Endothelial cell of umbilical vein (primary cell): ENCODE measurements around the gene TAGLN2. TPM values are rescaled to one million over a fixed set of nuclear protein-coding genes. Genes with fewer than 3 reads are reported as not detected.

Experiments
- BruUV-seq: library from RNA; stranded (reverse); fragments of 400-500 nt; replicated peaks from 2 replicates; lab custom pipeline; 2021; lab: Mats Ljungman, UMichigan
- CTCF ChIA-PET: fragments of 300-600, 350-600 bp; sonication (Branson Sonifier 250); formaldehyde crosslinking; loops from one replicate; lab custom pipeline; 2021; ENCODE audit warnings: antibody characterized with exemption, inconsistent platforms; lab: Charles Lee
- POLR2A ChIA-PET: fragments of 300-600, 350-600 bp; sonication (Branson Sonifier 250); formaldehyde crosslinking; loops from one replicate; lab custom pipeline; 2021; ENCODE audit warnings: antibody characterized with exemption, inconsistent platforms; lab: Charles Lee
- DNase-seq: peaks from one replicate; pipeline ENCODE4 v3.0.0-alpha.2; 2011; ENCODE audit warnings: low read depth, low spot score
- FAIRE-seq: peaks from 2 replicates; lab custom pipeline; 2011; peaks lifted over from hg19 to GRCh38; lab: Jason Lieb, UNC
- H2AFZ ChIP-seq: 2 replicates; pipeline ENCODE4 v1.6.0; 2012; ENCODE audit warnings: low read depth, low read length, control low read depth, inconsistent platforms
- H3K27ac ChIP-seq: 2 replicates; pipeline ENCODE4 v1.5.1; 2011; ENCODE audit warnings: low read depth, mild to moderate bottlenecking, control low read depth, low read length, moderate library complexity; ENCODE audit not compliant: insufficient read depth
- H3K27me3 ChIP-seq, 2 experiments: 2 replicates each; pipeline versions ENCODE4 v1.6.0 to v1.6.1; 2011; ENCODE audit warnings: low read length in 2 of 2, mixed read lengths in 1 of 2; ENCODE audit not compliant: control insufficient read depth in 2 of 2, insufficient read depth in 2 of 2
- H3K36me3 ChIP-seq, 2 experiments: 2 replicates in 1 of 2; 3 replicates in 1 of 2; pipeline ENCODE4 v1.5.1; 2011; ENCODE audit warnings: low read length in 2 of 2, mild to moderate bottlenecking in 1 of 2, moderate library complexity in 1 of 2; ENCODE audit not compliant: control insufficient read depth in 2 of 2, insufficient read depth in 2 of 2; ENCODE audit errors: extremely low read depth in 1 of 2
- H3K4me1 ChIP-seq: 3 replicates; pipeline ENCODE4 v1.5.1; 2011; ENCODE audit warnings: mild to moderate bottlenecking, low read length; ENCODE audit not compliant: control insufficient read depth, insufficient read depth; ENCODE audit errors: extremely low read depth
- H3K4me2 ChIP-seq: 2 replicates; pipeline ENCODE4 v1.6.1; 2011; ENCODE audit warnings: low read length, control low read depth, mixed read lengths; ENCODE audit not compliant: insufficient read depth
- H3K4me3 ChIP-seq, 3 experiments: fragments of 200-600 bp in 1 of 3; sonication (generic), shearing (Covaris generic) in 1 of 3; replicated peaks in 1 of 3; 2 replicates each; pipeline ENCODE4 v1.5.1; 2011 to 2016; ENCODE audit warnings: control low read depth in 3 of 3, low read length in 3 of 3, mild to moderate bottlenecking in 2 of 3, inconsistent platforms in 1 of 3, low read depth in 1 of 3, moderate library complexity in 1 of 3; ENCODE audit not compliant: insufficient read depth in 1 of 3
- H3K79me2 ChIP-seq: 2 replicates; pipeline ENCODE4 v1.6.0; 2012; ENCODE audit warnings: low read length, inconsistent platforms; ENCODE audit not compliant: control insufficient read depth, insufficient read depth
- H3K9ac ChIP-seq: replicated peaks from 2 replicates; pipeline ENCODE3; 2011; ENCODE audit warnings: low read length, control low read depth; ENCODE audit not compliant: insufficient read depth; ENCODE audit errors: extremely low read depth
- H3K9me1 ChIP-seq: replicated peaks from 3 replicates; pipeline ENCODE4 v1.6.0; 2011; ENCODE audit warnings: mild to moderate bottlenecking, low read length; ENCODE audit not compliant: control insufficient read depth, insufficient read depth; ENCODE audit errors: extremely low read depth
- H3K9me3 ChIP-seq: replicated peaks from 2 replicates; pipeline ENCODE4 v1.5.1; 2012; ENCODE audit warnings: low read length, inconsistent platforms; ENCODE audit not compliant: control insufficient read depth, insufficient read depth
- H4K20me1 ChIP-seq: replicated peaks from 2 replicates; pipeline ENCODE3; 2011; ENCODE audit warnings: mild to moderate bottlenecking, low read length; ENCODE audit not compliant: control insufficient read depth, insufficient read depth; ENCODE audit errors: extremely low read depth
- CTCF ChIP-seq, 2 donors: IDR thresholded peaks; 1 replicate in 1 of 2; 2 replicates in 1 of 2; pipeline ENCODE4 v1.5.1; 2011; ENCODE audit warnings: low read length in 2 of 2, mild to moderate bottlenecking in 2 of 2, moderate library complexity in 2 of 2, control low read depth in 1 of 2, inconsistent platforms in 1 of 2, low read depth in 1 of 2; ENCODE audit not compliant: insufficient read depth in 1 of 2; ENCODE audit errors: extremely low read depth in 1 of 2
- EZH2 ChIP-seq: IDR thresholded peaks from 2 replicates; pipeline ENCODE4 v1.6.1; 2012; ENCODE audit warnings: borderline replicate concordance, low read depth, mild to moderate bottlenecking, moderate library complexity, low read length, inconsistent platforms; ENCODE audit not compliant: severe bottlenecking
- FOS ChIP-seq: IDR thresholded peaks from 2 replicates; pipeline ENCODE4 v1.6.1; 2011; ENCODE audit warnings: mild to moderate bottlenecking, low read length, moderate library complexity, borderline replicate concordance; ENCODE audit not compliant: insufficient read depth
- GATA2 ChIP-seq: IDR thresholded peaks from 2 replicates; pipeline ENCODE4 v1.7.0; 2011; ENCODE audit warnings: low read depth, mild to moderate bottlenecking, moderate library complexity, mixed read lengths, low read length; ENCODE audit not compliant: insufficient read length, insufficient read depth
- JUN ChIP-seq: IDR thresholded peaks from 2 replicates; pipeline ENCODE4 v1.6.1; 2011; ENCODE audit warnings: borderline replicate concordance, low read depth; ENCODE audit not compliant: insufficient read length, insufficient read depth
- MYC ChIP-seq: IDR thresholded peaks from one replicate; pipeline ENCODE4 v1.6.1; 2011; ENCODE audit warnings: mild to moderate bottlenecking, low read depth, low read length
- POLR2A ChIP-seq: IDR thresholded peaks from 2 replicates; pipeline ENCODE4 v1.6.1; 2012; ENCODE audit warnings: low read depth, mild to moderate bottlenecking, control low read depth, low read length
- POLR2AphosphoS5 ChIP-seq: IDR thresholded peaks from 2 replicates; pipeline ENCODE4 v1.6.1; 2012; ENCODE audit warnings: low read depth, mild to moderate bottlenecking, control low read depth, low read length, moderate library complexity; ENCODE audit not compliant: insufficient read depth
- dilution Hi-C: fragments of 300-500 bp; cut with MboI; formaldehyde crosslinking; loops from one replicate; pipeline ENCODE4 v1.15.0; 2019; ENCODE audit warnings: low sequenced_read_pairs; ENCODE audit not compliant: extremely low pct_ligation_motif_present
- intact Hi-C: fragments of 100-400 bp; cut with micrococcal nuclease; formaldehyde crosslinking; loops from one replicate; pipeline ENCODE4 v1.10.0; 2022
- polyA plus RNA-seq, 4 experiments: library from polyadenylated mRNA; depleted of rRNA in 3 of 4; stranded (reverse) in 3 of 4; unstranded in 1 of 4; fragments of >200 nt; gene quantifications; 2 replicates each; pipeline versions ENCODE4 v1.2.1 to v1.2.3, GENCODE V29; 2011 to 2012; ENCODE audit warnings: missing spikeins in 1 of 4
- total RNA-seq: library from RNA; stranded (reverse); gene quantifications from 2 replicates; pipeline ENCODE4 v1.2.3, GENCODE V29; 2021
- TF ChIP-seq, protein P1 (sequence below): IDR thresholded peaks from 2 replicates; pipeline ENCODE4 v1.6.1; 2011; ENCODE audit not compliant: insufficient read depth, insufficient read length

TAGLN2 gene
- total and polyA plus RNA-seq, 2 donors (not counting 3 experiments of a cell fraction or from before 2014, with no cell fraction given): 646 to 1,279 TPM

DNA sequence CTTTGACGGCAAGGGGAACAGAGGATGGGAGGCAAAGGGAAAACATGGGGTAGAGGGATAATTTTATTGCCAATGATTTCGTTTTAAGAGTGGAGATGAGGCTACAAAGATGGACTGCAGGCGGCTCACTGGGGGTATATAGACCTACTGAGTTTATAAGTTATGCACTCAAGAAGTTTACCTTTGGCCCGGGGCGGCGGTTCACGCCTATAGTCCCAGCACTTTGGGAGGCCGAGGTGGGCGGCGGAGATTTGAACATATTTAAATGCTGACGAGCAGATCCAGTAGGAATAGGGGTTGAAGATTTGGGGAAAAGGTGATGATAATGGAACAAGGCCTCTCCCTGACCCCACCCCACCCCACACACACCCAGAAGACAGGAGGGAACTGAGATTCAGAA is 36.9 kb upstream of the TAGLN2 start:
- dilution Hi-C loops: no loop called here
- H3K36me3 ChIP-seq: no peaks in the 10 kb centered on the region
- no peaks in the 10 kb centered on the region for H3K9me3 ChIP-seq
- BruUV-seq: no TSS peak
- no peak for DNase-seq
- H3K9ac ChIP-seq: no peak overlapping the region
- H3K79me2 ChIP-seq: no peaks in the 10 kb centered on the region
- CTCF ChIA-PET: no interaction called here
- H2AFZ ChIP-seq: no peak overlapping the region
- H3K4me1 ChIP-seq: no peaks in the 10 kb centered on the region
- no peak overlapping the region for H3K4me2 ChIP-seq
- intact Hi-C loops: no loop called here
- no peak for TF ChIP-seq FOS
- TF ChIP-seq GATA2: no peak
- no peak for TF ChIP-seq EZH2
- TF ChIP-seq POLR2A: no peak
- no peak for TF ChIP-seq MYC
- TF ChIP-seq POLR2AphosphoS5: no peak
- no peak for TF ChIP-seq JUN
- TF ChIP-seq, protein P1, sequence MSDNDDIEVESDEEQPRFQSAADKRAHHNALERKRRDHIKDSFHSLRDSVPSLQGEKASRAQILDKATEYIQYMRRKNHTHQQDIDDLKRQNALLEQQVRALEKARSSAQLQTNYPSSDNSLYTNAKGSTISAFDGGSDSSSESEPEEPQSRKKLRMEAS: no peak
- TF ChIP-seq CTCF (IDR thresholded peaks at IDR 0.05; ENCODE audit: extremely low read depth in 1 of 2, insufficient read depth in 1 of 2, low read depth in 1 of 2, low read length in 2 of 2): no peak
- no peak overlapping the region for H3K27ac ChIP-seq
- no peaks in the 10 kb centered on the region for H4K20me1 ChIP-seq
- FAIRE-seq: no peak
- POLR2A ChIA-PET: no interaction called here
- H3K4me3 ChIP-seq: no peak overlapping the region
- H3K27me3 ChIP-seq: peaks cover 7 to 13% of the 10 kb centered on the region in 2 experiments
- H3K9me1 ChIP-seq: no peaks in the 10 kb centered on the region
